Measurements from ENCODE around the gene PSMA3.

The PSMA3 gene
- total RNA-seq: 50.1 to 50.9 (median 50.9) reads per million in 3 donors

- peaks cover 5% of the 10 kb centered on the region for H3K36me3 ChIP-seq (ENCODE audit: control insufficient read depth, insufficient read depth, low read length)
- peak within 1 kb of the TSS; percentile 97 for H3K27ac ChIP-seq (ENCODE audit: insufficient read depth, low read length, poor library complexity, severe bottlenecking)
- no peaks in the 10 kb centered on the region for H3K27me3 ChIP-seq (replicated peaks; ENCODE audit: control insufficient read depth, insufficient read depth, low read length, poor library complexity, severe bottlenecking)
- no peaks in the 10 kb centered on the region for H3K9me3 ChIP-seq (ENCODE audit: control insufficient read depth, low read length)
- H3K4me1 ChIP-seq (ENCODE audit: control insufficient read depth, insufficient read depth, low read length, poor library complexity, severe bottlenecking): peaks cover 8% of the 10 kb centered on the region
- DNase-seq: peak; percentile 95 to 97 (median 97)
- peak within 1 kb of the TSS; percentile 93 for H3K4me3 ChIP-seq (ENCODE audit: insufficient read depth, low read depth, low read length, poor library complexity, severe bottlenecking)
Measured at GRCh38 chr14:58244556-58245387, at the start of gene PSMA3. Gene PSMA3, plus strand, starts transcription at chr14:58244843. Its CDS starts 78 bp downstream, at chr14:58244921.

GRCh38 chr14:58196198-58196597 lies 48.4 kb upstream of the PSMA3 start:
- Histone ChIP-seq H3K27me3 (replicated peaks; ENCODE audit: control insufficient read depth, insufficient read depth, low read length, poor library complexity, severe bottlenecking) (no peaks in the 10 kb centered on the region), H3K9me3 (ENCODE audit: control insufficient read depth, low read length) (no peaks in the 10 kb centered on the region), H3K4me3 (ENCODE audit: insufficient read depth, low read depth, low read length, poor library complexity, severe bottlenecking) (no peak overlapping the region), H3K4me1 (ENCODE audit: control insufficient read depth, insufficient read depth, low read length, poor library complexity, severe bottlenecking) (peaks cover 10% of the 10 kb centered on the region), H3K27ac (ENCODE audit: insufficient read depth, low read length, poor library complexity, severe bottlenecking) (no peak overlapping the region), H3K36me3 (ENCODE audit: control insufficient read depth, insufficient read depth, low read length) (no peaks in the 10 kb centered on the region)
- DNase-seq: no peak

GRCh38 chr14:58198086-58198485 lies 46.6 kb upstream of the PSMA3 start:
- no peak for DNase-seq
- Histone ChIP-seq H3K27me3 (replicated peaks; ENCODE audit: control insufficient read depth, insufficient read depth, low read length, poor library complexity, severe bottlenecking) (no peaks in the 10 kb centered on the region), H3K9me3 (ENCODE audit: control insufficient read depth, low read length) (no peaks in the 10 kb centered on the region), H3K4me1 (ENCODE audit: control insufficient read depth, insufficient read depth, low read length, poor library complexity, severe bottlenecking) (peaks cover 13% of the 10 kb centered on the region), H3K36me3 (ENCODE audit: control insufficient read depth, insufficient read depth, low read length) (no peaks in the 10 kb centered on the region), H3K4me3 (ENCODE audit: insufficient read depth, low read depth, low read length, poor library complexity, severe bottlenecking) (no peak overlapping the region), H3K27ac (ENCODE audit: insufficient read depth, low read length, poor library complexity, severe bottlenecking) (no peak overlapping the region)

GRCh38 chr14:58199726-58200479 lies 44.7 kb upstream of the PSMA3 start, which contains the start of gene ACTR10:
Gene ACTR10, plus strand, starts transcription at chr14:58200149. Its CDS starts 69 bp downstream, at chr14:58200218.
- Histone ChIP-seq H3K4me1 (ENCODE audit: control insufficient read depth, insufficient read depth, low read length, poor library complexity, severe bottlenecking) (peaks cover 13% of the 10 kb centered on the region), H3K9me3 (ENCODE audit: control insufficient read depth, low read length) (no peaks in the 10 kb centered on the region), H3K36me3 (ENCODE audit: control insufficient read depth, insufficient read depth, low read length) (no peaks in the 10 kb centered on the region), H3K4me3 (ENCODE audit: insufficient read depth, low read depth, low read length, poor library complexity, severe bottlenecking) (peak within 1 kb of the TSS; percentile 90), H3K27ac (ENCODE audit: insufficient read depth, low read length, poor library complexity, severe bottlenecking) (peak within 1 kb of the TSS; percentile 93), H3K27me3 (replicated peaks; ENCODE audit: control insufficient read depth, insufficient read depth, low read length, poor library complexity, severe bottlenecking) (no peaks in the 10 kb centered on the region)
- peak; percentile 65 to 77 (median 75) for DNase-seq

GRCh38 chr14:58200480-58200841 lies 44.2 kb upstream of the PSMA3 start:
- no peaks in the 10 kb centered on the region for H3K27me3 ChIP-seq (replicated peaks; ENCODE audit: control insufficient read depth, insufficient read depth, low read length, poor library complexity, severe bottlenecking)
- no peak for DNase-seq
- H3K36me3 ChIP-seq (ENCODE audit: control insufficient read depth, insufficient read depth, low read length): no peaks in the 10 kb centered on the region
- H3K4me1 ChIP-seq (ENCODE audit: control insufficient read depth, insufficient read depth, low read length, poor library complexity, severe bottlenecking): peaks cover 13% of the 10 kb centered on the region
- H3K27ac ChIP-seq (ENCODE audit: insufficient read depth, low read length, poor library complexity, severe bottlenecking): peak overlapping the region; percentile 93
- H3K9me3 ChIP-seq (ENCODE audit: control insufficient read depth, low read length): no peaks in the 10 kb centered on the region
- peak overlapping the region; percentile 90 for H3K4me3 ChIP-seq (ENCODE audit: insufficient read depth, low read depth, low read length, poor library complexity, severe bottlenecking)

GRCh38 chr14:58200846-58201245 lies 43.8 kb upstream of the PSMA3 start:
- peaks cover 13% of the 10 kb centered on the region for H3K4me1 ChIP-seq (ENCODE audit: control insufficient read depth, insufficient read depth, low read length, poor library complexity, severe bottlenecking)
- DNase-seq: no peak
- H3K27ac ChIP-seq (ENCODE audit: insufficient read depth, low read length, poor library complexity, severe bottlenecking): peak overlapping the region; percentile 93
- peak overlapping the region; percentile 90 for H3K4me3 ChIP-seq (ENCODE audit: insufficient read depth, low read depth, low read length, poor library complexity, severe bottlenecking)
- H3K36me3 ChIP-seq (ENCODE audit: control insufficient read depth, insufficient read depth, low read length): no peaks in the 10 kb centered on the region
- no peaks in the 10 kb centered on the region for H3K27me3 ChIP-seq (replicated peaks; ENCODE audit: control insufficient read depth, insufficient read depth, low read length, poor library complexity, severe bottlenecking)
- no peaks in the 10 kb centered on the region for H3K9me3 ChIP-seq (ENCODE audit: control insufficient read depth, low read length)

GRCh38 chr14:58213176-58213575 lies 31.5 kb upstream of the PSMA3 start:
- Histone ChIP-seq H3K4me3 (ENCODE audit: insufficient read depth, low read depth, low read length, poor library complexity, severe bottlenecking) (no peak overlapping the region), H3K4me1 (ENCODE audit: control insufficient read depth, insufficient read depth, low read length, poor library complexity, severe bottlenecking) (no peaks in the 10 kb centered on the region), H3K36me3 (ENCODE audit: control insufficient read depth, insufficient read depth, low read length) (peaks cover 56% of the 10 kb centered on the region), H3K27ac (ENCODE audit: insufficient read depth, low read length, poor library complexity, severe bottlenecking) (no peak overlapping the region), H3K9me3 (ENCODE audit: control insufficient read depth, low read length) (no peaks in the 10 kb centered on the region), H3K27me3 (replicated peaks; ENCODE audit: control insufficient read depth, insufficient read depth, low read length, poor library complexity, severe bottlenecking) (no peaks in the 10 kb centered on the region)
- DNase-seq: no peak

GRCh38 chr14:58215191-58215914 lies 29.3 kb upstream of the PSMA3 start:
- Histone ChIP-seq H3K4me3 (ENCODE audit: insufficient read depth, low read depth, low read length, poor library complexity, severe bottlenecking) (no peak overlapping the region), H3K9me3 (ENCODE audit: control insufficient read depth, low read length) (no peaks in the 10 kb centered on the region), H3K27ac (ENCODE audit: insufficient read depth, low read length, poor library complexity, severe bottlenecking) (no peak overlapping the region), H3K27me3 (replicated peaks; ENCODE audit: control insufficient read depth, insufficient read depth, low read length, poor library complexity, severe bottlenecking) (no peaks in the 10 kb centered on the region), H3K36me3 (ENCODE audit: control insufficient read depth, insufficient read depth, low read length) (peaks cover 43% of the 10 kb centered on the region), H3K4me1 (ENCODE audit: control insufficient read depth, insufficient read depth, low read length, poor library complexity, severe bottlenecking) (no peaks in the 10 kb centered on the region)
- no peak for DNase-seq

GRCh38 chr14:58216544-58216943 lies 28.1 kb upstream of the PSMA3 start:
- H3K27ac ChIP-seq (ENCODE audit: insufficient read depth, low read length, poor library complexity, severe bottlenecking): no peak overlapping the region
- peaks cover 38% of the 10 kb centered on the region for H3K36me3 ChIP-seq (ENCODE audit: control insufficient read depth, insufficient read depth, low read length)
- no peak overlapping the region for H3K4me3 ChIP-seq (ENCODE audit: insufficient read depth, low read depth, low read length, poor library complexity, severe bottlenecking)
- DNase-seq: no peak
- no peaks in the 10 kb centered on the region for H3K4me1 ChIP-seq (ENCODE audit: control insufficient read depth, insufficient read depth, low read length, poor library complexity, severe bottlenecking)
- no peaks in the 10 kb centered on the region for H3K27me3 ChIP-seq (replicated peaks; ENCODE audit: control insufficient read depth, insufficient read depth, low read length, poor library complexity, severe bottlenecking)
- no peaks in the 10 kb centered on the region for H3K9me3 ChIP-seq (ENCODE audit: control insufficient read depth, low read length)

All from effector memory CD4-positive, alpha-beta T cell (primary cell).